Left cardiac atrium (tissue), 4 donors: Measurements from ENCODE around the gene MAP2K1. TPM values are rescaled to one million over a fixed set of nuclear protein-coding genes. Genes with fewer than 3 reads are reported as not detected.
"Not testable (repeated sequence)": the region's sequence is repeated elsewhere in the genome, so short reads cannot be mapped to it uniquely, and the experiment has no call there.

Experiments
- ATAC-seq, 2 donors: fragments of 200-7000 bp; cut with Tn5 transposase; one replicate each; pipeline ENCODE4 v1.9.1; 2020; ENCODE audit warnings: mild to moderate bottlenecking in 2 of 2, moderate library complexity in 2 of 2
- DNase-seq: peaks from one replicate; pipeline ENCODE4 v3.0.0-alpha.2; 2020
- intact Hi-C, 2 donors: fragments of 100-400 bp; cut with DNase I; formaldehyde crosslinking; loops; one replicate each; pipeline versions ENCODE4 v1.14.1 to v1.15.1; 2022 to 2023
- total RNA-seq, 2 donors: library from RNA; stranded (reverse); fragmentation: NEBNext Ultra II Directional; extraction: Animal tissue kit (Norgen Biotek cat#: 25700); gene quantifications; one replicate each; pipeline ENCODE4 v1.2.1, GENCODE V29; 2021
- donor health status: DM: no; HTN: yes; CAD: no.
- donor health status: DM: no; HTN: yes; CAD: no; lungs with severe emphysema.
- donor health status: DM: yes; HTN: yes; CAD: no.
- donor health status: Dilated cardiomyopathy.

Gene MAP2K1
- total RNA-seq, 2 donors from 2014 or later, result 40.3 to 52.3 TPM

GRCh38 chr15:66491846-66492245 is 105.1 kb downstream of the MAP2K1 start:
- no peak for ATAC-seq
- no peak for DNase-seq
- intact Hi-C loops, result loop anchor here in 1 of 2 donors (10.0 kb wide), 1 partner anchor 107 kb away; the partner anchor contains the start of gene MAP2K1

DNA sequence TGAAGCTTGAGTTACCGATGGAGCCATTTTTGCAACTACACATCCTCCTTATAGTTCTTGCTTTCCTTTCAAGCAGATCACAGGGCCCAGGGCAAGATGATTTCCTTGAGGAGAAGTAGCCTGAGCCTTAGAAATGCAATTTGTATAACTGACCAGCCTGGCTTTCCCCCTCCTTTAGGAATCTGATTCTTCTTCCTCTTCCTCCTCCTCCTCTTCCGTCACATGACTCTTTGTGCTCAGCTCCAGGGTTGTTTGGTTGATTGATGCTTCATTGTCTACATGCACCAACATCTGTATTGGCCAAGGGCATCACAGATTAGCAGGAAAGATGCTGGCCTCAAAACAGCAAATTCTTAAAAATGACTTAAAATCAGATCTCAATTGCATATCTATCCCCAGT is 107.5 kb downstream of the MAP2K1 start:
- intact Hi-C loops, result loop anchor here in 1 of 2 donors (10.0 kb wide), 1 partner anchor 109 kb away; the partner anchor contains the start of gene MAP2K1
- DNase-seq (no peak), ATAC-seq (no peak)

DNA sequence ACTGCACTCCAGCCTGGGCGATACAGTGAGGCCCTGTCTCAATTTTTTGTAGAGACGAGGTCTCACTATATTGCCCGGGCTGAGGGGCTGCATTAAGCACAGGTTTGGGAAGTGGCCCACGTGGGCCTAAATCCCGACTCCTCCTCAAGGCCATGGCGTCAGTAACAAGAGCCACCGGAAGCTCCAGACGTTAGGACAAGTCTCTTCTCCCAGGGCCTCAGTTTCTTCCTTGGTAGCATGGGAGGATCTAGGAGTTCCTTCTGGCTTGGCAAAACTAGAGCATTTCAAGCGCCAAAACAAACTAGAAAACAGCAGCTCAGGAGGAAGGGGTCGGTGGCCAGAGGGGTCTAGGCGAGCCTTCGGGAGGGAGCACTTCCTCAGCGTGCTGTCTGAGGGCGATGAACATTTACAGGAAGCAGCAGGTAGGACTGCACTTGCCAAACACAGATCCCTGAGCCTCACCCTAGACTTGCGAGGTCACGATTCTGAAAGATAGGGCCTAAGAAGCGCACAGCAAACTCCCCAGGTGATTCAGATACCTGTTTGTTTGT is 110.3 kb downstream of the MAP2K1 start:
- DNase-seq (no peak), ATAC-seq (peak in 1 of 2 donors; percentile 42)
- intact Hi-C loops, result loop anchor here in 1 of 2 donors (10.0 kb wide), 1 partner anchor 112 kb away; the partner anchor contains the start of gene MAP2K1

DNA sequence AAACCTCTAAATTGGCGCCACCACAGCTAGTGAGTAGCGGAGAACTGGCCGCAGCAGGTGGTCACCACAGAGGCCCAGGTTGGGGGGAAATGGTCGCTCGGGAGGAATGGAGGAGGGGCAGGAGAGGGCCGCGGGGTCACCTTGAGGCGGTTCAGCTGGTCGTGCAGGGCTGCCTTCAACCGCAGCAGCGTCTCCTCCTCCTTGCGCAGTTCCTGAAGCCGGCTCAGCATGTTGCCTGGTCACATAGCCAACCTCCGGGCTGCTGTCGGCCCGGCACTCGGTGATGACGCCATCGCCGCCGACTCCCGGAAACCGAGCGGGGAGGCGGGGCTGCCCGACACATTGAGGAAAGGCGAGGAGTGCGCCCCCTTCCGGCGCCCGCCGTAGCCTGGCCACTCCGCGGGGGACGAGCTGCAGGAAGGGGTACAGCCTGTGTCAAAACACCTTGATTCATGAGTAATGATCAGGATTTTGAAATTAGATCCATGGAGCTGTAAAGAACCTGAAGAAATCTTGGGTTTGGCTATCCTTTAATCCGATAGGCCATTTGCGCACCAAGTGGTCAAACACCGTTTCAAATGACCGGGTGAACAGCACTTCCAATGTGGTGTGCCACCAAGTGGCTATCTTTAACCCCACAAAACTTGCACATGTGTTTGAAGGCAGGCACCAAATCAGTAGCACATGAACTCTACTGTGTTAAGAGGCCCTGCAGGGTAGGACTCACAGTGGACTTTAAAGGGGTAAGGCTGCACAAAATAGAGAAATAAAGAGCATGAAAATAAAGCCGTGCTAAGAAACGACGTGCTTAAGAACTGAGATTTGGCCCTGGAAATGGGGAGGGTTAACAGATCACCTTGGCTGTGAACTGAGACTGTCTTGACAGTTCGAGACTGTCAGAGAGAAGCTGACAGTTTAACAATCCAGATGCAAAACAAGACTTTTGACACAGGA is 111.1 kb downstream of the MAP2K1 start, which contains the start of gene SNAPC5:
Gene SNAPC5, minus strand, starts transcription at position 261 of the 954 bp plus-strand sequence. Its CDS starts 31 bp downstream, at position 230.
- intact Hi-C loops, result loop anchor here in 1 of 2 donors (10.0 kb wide), 1 partner anchor 113 kb away; the partner anchor contains the start of gene MAP2K1
- DNase-seq (peak; percentile 98), ATAC-seq (peak; percentile 96 to 99)

- DNase-seq, result no peak
- no peak for ATAC-seq
- intact Hi-C loops, result loop anchor here in 1 of 2 donors (10.0 kb wide), 1 partner anchor 114 kb away; the partner anchor contains the start of gene MAP2K1
Measured at GRCh38 chr15:66498501-66499386, 112.0 kb downstream of the MAP2K1 start.

DNA sequence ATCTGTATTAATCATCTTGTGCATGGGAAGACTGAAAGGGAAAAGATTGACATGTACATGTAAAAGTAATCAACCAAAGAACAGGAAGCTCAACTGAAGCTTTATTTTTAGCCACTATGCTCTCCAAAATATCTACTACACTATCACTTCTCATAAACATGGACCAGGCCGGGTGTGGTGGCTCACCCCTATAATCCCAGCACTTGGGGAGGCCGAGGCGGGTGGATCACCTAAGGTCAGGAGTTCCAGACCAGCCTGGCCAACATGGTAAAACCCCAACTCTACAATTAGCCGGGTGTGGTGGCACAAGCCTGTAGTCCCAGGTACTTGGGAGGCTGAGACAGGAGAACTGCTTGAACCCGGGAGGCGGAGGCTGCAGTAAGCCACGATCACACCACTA is 113.6 kb downstream of the MAP2K1 start:
- DNase-seq, intact Hi-C loops, ATAC-seq: not testable (repeated sequence)

- ATAC-seq (no peak), DNase-seq (no peak)
- intact Hi-C loops, result no loop called here
Measured at GRCh38 chr15:66502491-66502890, 115.8 kb downstream of the MAP2K1 start.

GRCh38 chr15:66503041-66503648 is 116.4 kb downstream of the MAP2K1 start:
- DNase-seq, intact Hi-C loops, ATAC-seq: not testable (repeated sequence)

DNA sequence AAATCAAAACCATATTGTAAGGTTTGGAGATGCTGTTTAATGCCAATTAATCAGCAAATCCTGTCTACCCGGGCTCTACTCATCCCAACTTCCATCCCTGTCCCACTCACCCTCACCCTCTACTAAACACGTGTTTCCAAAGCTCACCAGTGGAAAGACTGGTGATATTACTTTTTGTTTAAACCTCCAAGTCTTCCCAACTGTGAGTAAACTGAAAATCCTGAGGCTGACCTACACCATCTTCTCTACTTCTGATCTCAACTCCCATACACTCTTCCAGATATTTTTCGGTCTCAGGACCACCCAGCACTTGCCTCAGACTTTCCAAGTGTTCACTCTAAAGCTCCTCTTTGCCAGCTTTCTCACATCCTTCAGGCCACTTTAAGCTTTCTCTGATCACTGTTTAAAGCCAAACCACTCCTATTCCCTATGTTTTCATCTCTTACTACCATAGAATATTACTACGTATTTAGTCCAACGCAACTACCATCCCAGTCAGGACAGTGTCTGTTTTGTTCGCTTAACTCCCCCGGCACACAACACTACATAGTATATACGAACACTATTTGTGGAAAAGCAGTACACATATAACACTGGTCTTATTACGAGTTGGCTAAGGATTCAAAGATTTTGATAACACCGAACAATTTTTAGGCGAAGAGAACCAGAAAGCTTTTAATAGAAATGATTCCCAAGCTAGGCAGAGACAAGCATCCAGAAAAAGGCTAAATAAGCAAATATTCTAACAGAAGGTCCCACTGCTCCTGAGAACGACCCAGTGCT is 117.3 kb downstream of the MAP2K1 start:
- no peak for DNase-seq
- no peak for ATAC-seq
- intact Hi-C loops, result loop anchor here in 1 of 2 donors (2.0 kb wide), 1 partner anchor 117 kb away; the partner anchor contains the start of gene MAP2K1

GRCh38 chr15:66504563-66505429 is 118.1 kb downstream of the MAP2K1 start, which contains the start of the genes RPL4 and ZWILCH:
TSS of gene RPL4 (minus strand) at chr15:66504855. CDS start at chr15:66504790, 65 bp downstream.
TSS of gene ZWILCH (plus strand) at chr15:66505326. CDS start at chr15:66505339, 13 bp downstream.
- intact Hi-C loops, result loop anchor here in 1 of 2 donors (2.0 kb wide), 1 partner anchor 118 kb away; the partner anchor contains the start of gene MAP2K1
- DNase-seq, result peak; percentile 85

GRCh38 chr15:66505430-66505811 is 118.7 kb downstream of the MAP2K1 start:
- ATAC-seq, result peak in 1 of 2 donors; percentile 20
- intact Hi-C loops, result loop anchor here in 1 of 2 donors (2.0 kb wide), 1 partner anchor 119 kb away; the partner anchor contains the start of gene MAP2K1

More at GRCh38 chr15:66504563-66505429, 118.1 kb downstream of the MAP2K1 start, which contains the start of the genes RPL4 and ZWILCH:
- ATAC-seq, result peak; percentile 94 to 96

GRCh38 chr15:66505818-66506217 is 119.1 kb downstream of the MAP2K1 start:
- intact Hi-C loops, result loop anchor here in 1 of 2 donors (2.0 kb wide), 1 partner anchor 119 kb away; the partner anchor contains the start of gene MAP2K1
- DNase-seq (no peak), ATAC-seq (no peak)

More at GRCh38 chr15:66505430-66505811, 118.7 kb downstream of the MAP2K1 start:
- DNase-seq, result no peak

DNA sequence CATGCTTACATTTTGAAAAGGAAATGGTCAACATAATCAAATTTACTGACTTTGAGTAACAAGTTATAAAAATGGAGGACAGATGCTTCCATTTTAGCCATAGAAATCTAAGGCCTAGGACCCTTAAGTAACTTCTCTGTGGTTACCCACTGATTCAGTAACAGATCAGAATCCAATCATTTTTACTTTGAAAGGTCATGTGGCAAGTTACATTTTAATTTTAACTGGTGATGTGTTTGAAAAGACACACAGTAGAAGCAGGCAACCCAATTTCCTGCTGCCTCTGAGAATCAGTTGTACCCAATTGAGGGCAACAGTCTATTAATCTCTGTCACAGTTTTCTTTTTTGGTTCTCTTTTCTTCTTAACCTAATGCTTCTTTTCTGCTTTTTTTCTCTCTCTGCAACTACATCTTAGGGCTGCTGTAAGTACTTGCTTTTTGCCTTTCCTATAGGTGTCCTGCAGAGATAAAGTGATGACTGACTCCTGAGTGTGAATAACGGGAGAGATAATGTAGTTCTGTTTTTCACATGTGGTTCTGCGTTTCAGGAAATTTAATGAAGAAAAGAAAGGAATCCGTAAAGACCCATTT is 121.7 kb downstream of the MAP2K1 start:
- intact Hi-C loops, result no loop called here
- DNase-seq (no peak), ATAC-seq (no peak)

- intact Hi-C loops, result no loop called here
- ATAC-seq, result no peak
Measured at GRCh38 chr15:66514586-66514985, 127.9 kb downstream of the MAP2K1 start.

DNA sequence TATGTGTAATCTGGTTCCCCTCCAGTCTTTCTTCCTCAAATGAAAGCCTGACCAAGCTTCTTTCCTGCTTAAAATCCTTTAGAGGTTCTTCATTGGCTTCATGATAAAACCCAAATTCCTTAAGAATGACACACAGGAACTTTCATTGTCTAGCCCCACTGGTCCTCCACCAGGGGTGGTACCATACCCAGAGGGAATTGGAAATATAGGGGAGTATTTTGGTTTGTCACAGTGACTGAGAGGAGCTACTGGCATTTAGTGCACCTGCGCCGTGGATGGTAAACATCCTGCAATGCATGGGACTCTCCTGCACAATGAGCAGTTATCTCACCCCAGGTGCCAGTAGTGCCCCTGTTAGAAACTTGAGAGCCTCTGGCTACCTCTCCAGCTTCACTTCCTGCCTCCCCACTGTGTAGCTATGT is 129.2 kb downstream of the MAP2K1 start:
- ATAC-seq, result no peak
- intact Hi-C loops, result no loop called here
- DNase-seq, result no peak

More at GRCh38 chr15:66514586-66514985, 127.9 kb downstream of the MAP2K1 start:
- DNase-seq, result no peak
